Measurements from ENCODE around the gene SCEL.
"Not testable (repeated sequence)": the region's sequence is repeated elsewhere in the genome, so short reads cannot be mapped to it uniquely, and the experiment has no call there.

Gene SCEL

DNA sequence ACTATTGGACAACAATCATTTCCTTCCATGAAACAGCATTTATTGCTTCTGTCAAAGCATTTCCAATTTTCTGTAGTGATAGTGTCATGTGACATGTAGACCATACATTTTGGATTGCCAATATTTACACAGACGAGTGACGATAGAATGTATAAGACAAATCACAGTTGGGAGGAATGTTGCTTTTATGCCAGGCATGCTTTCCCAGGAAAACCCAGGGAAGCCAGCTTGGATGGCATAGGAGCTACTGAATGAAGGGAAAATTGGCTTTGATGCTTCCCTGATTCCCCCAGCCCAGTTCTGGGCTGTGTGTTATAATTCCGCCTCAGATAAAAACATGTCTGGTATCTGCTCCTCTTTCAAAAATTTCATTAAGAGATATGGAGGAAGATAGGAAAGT, 22.5 kb downstream of the SCEL start:
- no peak for DNase-seq (ENCODE audit: low read depth in 2 of 2)

- no peak for DNase-seq (ENCODE audit: low read depth in 2 of 2)
These were observed 27.6 kb downstream of the SCEL start for GRCh38 chr13:77563111-77563510.

GRCh38 chr13:77565635-77566034, 30.1 kb downstream of the SCEL start:
- no peak for DNase-seq (ENCODE audit: low read depth in 2 of 2)

GRCh38 chr13:77571956-77572355, 36.5 kb downstream of the SCEL start:
- no peak for DNase-seq (ENCODE audit: low read depth in 2 of 2)

DNA sequence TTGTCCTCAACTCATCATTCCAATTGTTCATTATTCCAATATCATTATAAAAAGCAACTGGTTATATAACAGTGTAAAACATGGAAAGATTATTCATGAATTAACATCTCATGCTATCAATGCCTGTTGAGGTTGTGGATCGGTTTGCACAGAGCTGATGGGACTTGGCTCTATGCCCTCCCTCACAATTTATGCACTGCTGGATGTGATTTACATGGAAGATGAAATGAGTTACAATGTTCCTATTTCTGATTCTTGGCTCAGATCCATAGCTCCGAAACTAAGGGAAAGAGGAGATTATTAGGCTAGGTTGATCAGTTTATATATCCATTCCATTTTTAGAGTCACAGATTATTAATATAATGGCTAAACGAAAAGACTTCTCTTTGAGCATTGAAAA, 38.6 kb downstream of the SCEL start:
- DNase-seq (ENCODE audit: low read depth in 2 of 2) = no peak

GRCh38 chr13:77579959-77580358, 44.5 kb downstream of the SCEL start:
- no peak for DNase-seq (ENCODE audit: low read depth in 2 of 2)

DNA sequence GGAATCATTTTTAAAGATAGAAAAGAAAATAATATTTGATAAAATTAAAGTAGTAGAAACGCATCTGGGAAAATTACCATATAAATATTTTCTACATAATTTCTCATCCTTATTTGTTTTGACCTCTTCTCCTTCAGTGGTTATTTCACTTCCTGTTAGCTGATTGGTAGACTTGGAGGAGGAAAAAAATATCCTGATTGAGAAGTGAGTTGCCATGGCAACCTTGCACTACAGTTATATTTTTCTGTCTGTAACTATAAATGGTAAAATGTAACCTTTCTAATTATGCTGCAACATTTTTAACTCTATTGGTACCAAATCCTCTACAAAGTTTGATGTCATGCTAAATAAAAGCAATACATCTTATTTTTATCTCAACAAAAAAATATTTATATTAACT, 45.2 kb downstream of the SCEL start:
- DNase-seq (ENCODE audit: low read depth in 2 of 2) = no peak

DNA sequence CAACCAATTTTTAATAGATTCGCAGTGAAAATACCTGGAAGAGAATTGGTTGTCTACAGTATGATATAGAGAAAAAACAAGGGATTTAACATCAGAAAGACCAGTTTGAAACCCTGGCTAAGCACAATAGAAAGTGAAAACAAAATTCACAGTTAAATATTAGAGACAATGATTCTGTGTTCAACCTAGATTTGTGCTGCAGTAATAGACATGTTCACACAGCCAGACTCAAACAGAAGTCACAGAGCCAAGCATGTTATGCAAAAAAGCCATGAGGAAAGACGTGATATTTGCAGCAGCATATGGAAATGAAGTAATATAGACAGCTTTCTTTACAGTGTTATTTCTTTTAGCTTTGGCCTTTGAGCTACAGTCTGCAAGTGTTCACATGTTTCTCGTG, 48.1 kb downstream of the SCEL start:
- DNase-seq (ENCODE audit: low read depth in 2 of 2) = no peak

DNA sequence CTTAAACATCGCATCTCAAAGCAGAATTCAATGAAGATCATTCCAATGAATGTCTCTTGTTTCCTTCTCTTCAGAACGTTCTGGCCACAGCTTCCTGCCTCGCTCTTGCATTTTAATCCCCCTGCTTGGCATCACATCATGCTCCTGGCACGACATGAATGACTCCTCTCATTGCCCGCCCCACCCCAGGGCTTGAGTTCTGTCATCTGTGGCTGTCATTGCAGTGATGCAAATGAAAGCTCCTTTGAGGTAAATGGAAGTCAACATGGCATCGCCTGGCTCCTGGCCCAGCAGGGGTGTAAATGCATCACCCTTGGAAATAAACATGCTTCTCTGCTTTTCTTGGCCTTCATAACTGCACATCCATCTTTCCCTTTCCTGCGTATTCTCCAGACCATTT, 48.6 kb downstream of the SCEL start:
- no peak for DNase-seq (ENCODE audit: low read depth in 2 of 2)

GRCh38 chr13:77595166-77595810, 59.8 kb downstream of the SCEL start:
- no peak for DNase-seq (ENCODE audit: low read depth in 2 of 2)

DNA sequence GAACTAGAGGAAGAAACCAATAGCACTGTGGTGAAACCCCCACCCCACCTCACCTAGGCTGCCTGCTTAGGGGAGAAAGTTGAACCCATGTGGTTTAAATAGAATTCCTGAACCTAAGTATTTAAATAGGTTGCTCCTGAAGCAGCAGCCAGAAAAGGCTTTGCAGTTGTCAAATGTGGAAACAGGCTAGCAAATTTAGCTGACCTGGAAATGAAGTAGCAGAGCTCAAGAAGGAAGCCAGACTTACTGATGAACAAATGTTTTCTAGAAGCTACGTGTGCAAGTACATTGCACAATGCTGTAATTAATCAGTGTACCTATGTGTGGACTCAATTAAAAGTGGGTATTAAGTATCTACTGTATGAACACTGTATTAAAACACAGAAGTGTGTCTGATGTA, 61.3 kb downstream of the SCEL start:
- no peak for DNase-seq (ENCODE audit: low read depth in 2 of 2)

DNA sequence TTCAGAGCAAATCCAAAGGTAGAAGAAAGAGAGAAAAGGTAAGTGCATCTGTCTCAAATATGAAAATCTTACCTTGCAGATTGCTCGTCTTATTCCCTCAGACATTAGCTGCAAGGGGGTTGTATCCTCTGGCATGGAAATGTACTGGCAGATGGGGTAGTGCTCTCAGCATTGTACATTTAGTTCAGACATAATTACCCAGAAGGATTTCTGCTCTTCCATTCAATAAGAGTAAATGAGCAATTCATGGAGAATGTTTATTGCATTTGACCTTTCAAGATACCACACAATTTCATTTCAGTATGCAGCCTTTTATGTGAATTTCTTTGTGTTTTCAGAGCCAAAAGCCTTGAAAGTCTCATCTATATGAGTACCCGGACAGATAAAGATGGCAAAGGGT, 63.8 kb downstream of the SCEL start:
- no peak for DNase-seq (ENCODE audit: low read depth in 2 of 2)

- DNase-seq (ENCODE audit: low read depth in 2 of 2) = no peak
These were observed 65.2 kb downstream of the SCEL start for GRCh38 chr13:77600701-77601100.

- DNase-seq (ENCODE audit: low read depth in 2 of 2) = no peak
These were observed 75.6 kb downstream of the SCEL start for GRCh38 chr13:77611068-77611467.

DNA sequence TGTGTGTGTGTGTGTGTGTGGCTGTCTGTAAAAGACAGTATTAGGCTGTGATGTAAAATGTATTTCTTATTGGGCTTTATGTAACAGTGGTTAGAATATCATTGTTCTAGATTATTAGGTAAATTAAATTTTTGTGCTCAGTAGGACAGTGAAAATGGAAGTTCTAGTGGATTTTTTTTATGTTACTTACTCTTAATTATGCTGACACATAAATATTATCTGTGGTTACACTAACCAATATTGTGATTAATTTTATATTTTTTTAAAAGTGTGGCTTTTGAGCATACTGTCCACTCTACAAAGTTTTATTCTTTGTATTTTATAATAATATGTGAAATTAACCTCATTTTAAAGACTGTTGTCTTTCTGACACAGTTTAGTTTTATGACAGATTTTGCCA, 80.5 kb downstream of the SCEL start:
- no peak for DNase-seq (ENCODE audit: low read depth in 2 of 2)

GRCh38 chr13:77619655-77620054, 84.1 kb downstream of the SCEL start:
- no peak for DNase-seq (ENCODE audit: low read depth in 2 of 2)

DNA sequence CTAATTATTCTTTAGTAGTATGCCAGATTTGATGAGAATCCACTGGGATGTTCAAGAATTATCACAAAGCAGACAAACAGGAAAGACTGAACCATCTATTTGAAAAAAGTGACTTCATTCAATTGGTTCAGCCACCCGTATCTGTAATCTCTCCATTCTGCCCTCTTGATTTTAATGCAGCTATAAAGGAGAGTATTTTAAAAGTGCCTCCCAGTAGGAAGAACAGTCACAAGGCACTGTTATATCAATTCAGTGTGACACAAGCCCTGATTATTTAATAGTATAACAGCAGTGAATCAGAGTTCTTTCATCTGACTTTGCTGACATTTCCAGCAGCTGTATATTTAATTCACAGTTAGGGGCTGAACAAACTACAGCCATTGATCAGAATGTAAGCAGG, 84.6 kb downstream of the SCEL start:
- no peak for DNase-seq (ENCODE audit: low read depth in 2 of 2)

DNA sequence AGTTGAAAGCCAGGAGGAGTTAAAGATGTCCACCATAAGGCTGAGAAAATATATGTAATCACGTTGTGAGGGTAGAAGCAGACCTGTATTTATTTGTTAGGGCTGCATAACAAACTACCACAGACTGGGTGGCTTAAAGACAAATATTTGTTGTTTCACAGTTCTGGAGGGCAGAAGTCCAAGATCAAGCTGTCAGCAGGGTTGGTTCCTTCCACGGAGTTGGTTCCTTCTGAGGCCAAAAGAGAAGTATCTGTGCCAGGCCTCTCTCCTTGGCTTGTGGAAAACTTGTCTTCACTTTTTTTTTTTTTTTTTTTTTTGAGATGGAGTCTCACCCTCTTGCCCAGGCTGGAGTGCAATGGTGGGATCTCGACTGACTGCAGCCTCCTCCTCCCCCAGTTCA, 88.3 kb downstream of the SCEL start:
- no peak for DNase-seq (ENCODE audit: low read depth in 2 of 2)

DNA sequence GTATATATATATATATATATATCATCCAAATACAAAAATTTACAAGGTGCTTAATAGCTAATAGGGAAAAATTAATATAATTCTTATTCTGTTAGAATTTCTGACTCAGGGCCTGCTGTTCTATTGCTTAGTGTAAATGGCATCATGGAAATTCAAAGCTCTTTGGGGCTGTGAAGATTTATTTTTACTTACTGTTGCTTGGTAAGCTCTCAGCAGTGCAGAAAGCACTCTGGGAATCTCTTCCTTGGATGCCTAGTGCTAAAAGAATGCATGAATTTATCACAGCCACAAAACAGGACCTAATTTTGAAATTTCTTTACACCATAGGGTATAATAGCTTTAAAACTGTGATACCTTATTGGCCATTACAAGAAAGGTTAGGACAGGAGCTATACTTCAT, 92.7 kb downstream of the SCEL start:
- DNase-seq (ENCODE audit: low read depth in 2 of 2) = no peak

GRCh38 chr13:77637588-77637987, 102.1 kb downstream of the SCEL start:
- DNase-seq (ENCODE audit: low read depth in 2 of 2) = no peak

- DNase-seq (ENCODE audit: low read depth in 2 of 2) = no peak
These were observed 114.9 kb downstream of the SCEL start for GRCh38 chr13:77650409-77650808.

GRCh38 chr13:77653301-77653700, 117.8 kb downstream of the SCEL start:
- no peak for DNase-seq (ENCODE audit: low read depth in 2 of 2)

DNA sequence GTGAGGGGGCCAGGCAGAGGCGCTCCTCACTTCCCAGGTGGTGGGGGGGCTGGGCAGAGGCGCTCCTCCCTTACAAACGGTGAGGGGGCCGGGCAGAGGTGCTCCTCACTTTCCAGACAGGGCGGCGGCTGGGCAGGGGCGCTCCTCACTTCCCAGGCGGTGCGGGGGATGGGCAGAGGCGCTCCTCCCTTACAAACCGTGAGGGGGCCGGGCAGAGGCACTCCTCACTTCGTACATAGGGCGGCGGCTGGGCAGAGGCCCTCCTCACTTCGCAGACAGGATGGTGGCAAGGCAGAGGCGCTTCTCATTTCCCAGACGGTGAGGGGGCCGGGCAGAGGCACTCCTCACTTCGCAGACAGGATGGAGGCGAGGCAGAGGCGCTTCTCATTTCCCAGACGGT, 124.5 kb downstream of the SCEL start:
- DNase-seq (ENCODE audit: low read depth in 2 of 2) = not testable (repeated sequence)

DNA sequence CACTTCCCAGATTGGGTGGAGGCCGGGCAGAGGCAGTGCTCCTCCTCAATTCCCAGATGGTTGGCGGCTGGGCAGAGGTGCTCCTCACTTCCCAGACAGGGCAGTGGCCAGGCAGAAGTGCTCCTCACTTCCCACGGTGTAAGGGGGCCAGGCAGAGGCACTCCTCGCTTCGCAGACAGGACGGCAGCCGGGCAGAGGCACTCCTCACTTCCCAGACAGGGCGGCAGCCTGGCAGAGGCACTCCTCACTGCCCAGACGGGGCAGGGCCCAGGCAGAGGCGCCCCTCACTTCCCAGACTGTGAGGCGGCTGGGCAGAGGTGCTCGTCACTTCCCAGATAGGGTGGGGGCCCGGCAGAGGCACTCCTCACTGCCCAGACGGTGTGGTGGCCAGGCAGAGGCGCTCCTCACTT, 125.3 kb downstream of the SCEL start:
- no peak for DNase-seq (ENCODE audit: low read depth in 2 of 2)
